Right atrium auricular region (tissue), 2 donors: ENCODE data around the gene PRSS1. TPM values are rescaled to one million over a fixed set of nuclear protein-coding genes. Genes with fewer than 3 reads are reported as not detected.
"Not testable (repeated sequence)": the region's sequence is repeated elsewhere in the genome, so short reads cannot be mapped to it uniquely, and the experiment has no call there.

Experiments
- DNase-seq: peaks from one replicate; pipeline ENCODE4 v3.0.0-alpha.2; 2019; ENCODE audit warnings: low spot score
- H3K27ac ChIP-seq, 2 donors: fragments of 200-600 bp; sonication (generic); 1 replicate in 1 of 2; 2 replicates in 1 of 2; pipeline ENCODE4 v1.5.1; 2016 to 2019
- H3K27me3 ChIP-seq, 2 donors: fragments of 200-600 bp; sonication (generic); one replicate each; pipeline versions ENCODE4 v1.5.1 to v1.6.0; 2017 to 2019
- H3K36me3 ChIP-seq: fragments of 200-600 bp; sonication (generic); one replicate; pipeline ENCODE4 v1.5.1; 2016
- H3K4me1 ChIP-seq, 2 donors: fragments of 200-600 bp; sonication (generic); one replicate each; pipeline versions ENCODE4 v1.5.1 to v1.6.0; 2017 to 2019
- H3K4me3 ChIP-seq, 2 donors: fragments of 200-600 bp; sonication (generic); 1 replicate in 1 of 2; 2 replicates in 1 of 2; pipeline ENCODE4 v1.5.1; 2017 to 2019; ENCODE audit warnings: mild to moderate bottlenecking in 1 of 2, moderate library complexity in 1 of 2
- H3K9me3 ChIP-seq, 2 donors: fragments of 200-600 bp; sonication (generic); one replicate each; pipeline ENCODE4 v1.5.1; 2019
- total RNA-seq, 2 donors: library from RNA; depleted of rRNA; stranded (reverse); fragments of >200 nt; gene quantifications; one replicate each; pipeline ENCODE4 v1.1.0, GENCODE V29; 2016
- TF ChIP-seq, protein P1 (sequence below), 2 donors: fragments of 200-600 bp; sonication (generic); IDR thresholded peaks; one replicate each; pipeline ENCODE4 v1.5.1; 2019; ENCODE audit warnings: antibody characterized with exemption in 2 of 2

PRSS1 gene
- total RNA-seq, 2 donors from 2014 or later = not detected

GRCh38 chr7:142752376-142753225 is 3.3 kb downstream of the PRSS1 start:
- no peak for DNase-seq
- Histone ChIP-seq H3K9me3 (no peaks in the 10 kb centered on the region), H3K27me3 (no peaks in the 10 kb centered on the region), H3K4me1 (no peaks in the 10 kb centered on the region), H3K27ac (no peak overlapping the region), H3K36me3 (no peaks in the 10 kb centered on the region), H3K4me3 (no peak overlapping the region)
- TF ChIP-seq, protein P1, sequence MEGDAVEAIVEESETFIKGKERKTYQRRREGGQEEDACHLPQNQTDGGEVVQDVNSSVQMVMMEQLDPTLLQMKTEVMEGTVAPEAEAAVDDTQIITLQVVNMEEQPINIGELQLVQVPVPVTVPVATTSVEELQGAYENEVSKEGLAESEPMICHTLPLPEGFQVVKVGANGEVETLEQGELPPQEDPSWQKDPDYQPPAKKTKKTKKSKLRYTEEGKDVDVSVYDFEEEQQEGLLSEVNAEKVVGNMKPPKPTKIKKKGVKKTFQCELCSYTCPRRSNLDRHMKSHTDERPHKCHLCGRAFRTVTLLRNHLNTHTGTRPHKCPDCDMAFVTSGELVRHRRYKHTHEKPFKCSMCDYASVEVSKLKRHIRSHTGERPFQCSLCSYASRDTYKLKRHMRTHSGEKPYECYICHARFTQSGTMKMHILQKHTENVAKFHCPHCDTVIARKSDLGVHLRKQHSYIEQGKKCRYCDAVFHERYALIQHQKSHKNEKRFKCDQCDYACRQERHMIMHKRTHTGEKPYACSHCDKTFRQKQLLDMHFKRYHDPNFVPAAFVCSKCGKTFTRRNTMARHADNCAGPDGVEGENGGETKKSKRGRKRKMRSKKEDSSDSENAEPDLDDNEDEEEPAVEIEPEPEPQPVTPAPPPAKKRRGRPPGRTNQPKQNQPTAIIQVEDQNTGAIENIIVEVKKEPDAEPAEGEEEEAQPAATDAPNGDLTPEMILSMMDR (IDR thresholded peaks at IDR 0.05) = no peak

DNA sequence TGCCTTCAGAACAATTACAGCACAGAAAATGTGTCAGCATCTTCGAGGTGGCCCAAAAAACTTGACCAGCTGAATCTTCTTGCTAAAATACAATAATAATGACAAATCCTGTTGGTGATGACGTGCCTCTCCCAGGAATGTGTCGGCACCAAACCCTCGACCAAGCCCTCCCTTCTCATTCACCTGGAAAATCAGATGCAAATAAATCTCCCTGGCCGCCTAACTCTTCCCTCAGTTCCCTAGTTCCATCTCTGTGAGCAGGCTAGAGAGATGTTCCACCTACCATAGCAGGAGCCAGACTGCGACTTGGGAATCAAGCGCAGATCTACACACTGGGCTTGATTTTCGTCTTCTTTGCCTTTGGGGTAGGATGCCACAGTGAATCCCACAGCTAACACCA is 4.1 kb downstream of the PRSS1 start:
- Histone ChIP-seq H3K9me3 (no peaks in the 10 kb centered on the region), H3K4me3 (no peak overlapping the region), H3K27me3 (no peaks in the 10 kb centered on the region), H3K36me3 (no peaks in the 10 kb centered on the region), H3K27ac (no peak overlapping the region), H3K4me1 (no peaks in the 10 kb centered on the region)
- DNase-seq = no peak
- TF ChIP-seq, protein P1 (IDR thresholded peaks at IDR 0.05) = no peak

DNA sequence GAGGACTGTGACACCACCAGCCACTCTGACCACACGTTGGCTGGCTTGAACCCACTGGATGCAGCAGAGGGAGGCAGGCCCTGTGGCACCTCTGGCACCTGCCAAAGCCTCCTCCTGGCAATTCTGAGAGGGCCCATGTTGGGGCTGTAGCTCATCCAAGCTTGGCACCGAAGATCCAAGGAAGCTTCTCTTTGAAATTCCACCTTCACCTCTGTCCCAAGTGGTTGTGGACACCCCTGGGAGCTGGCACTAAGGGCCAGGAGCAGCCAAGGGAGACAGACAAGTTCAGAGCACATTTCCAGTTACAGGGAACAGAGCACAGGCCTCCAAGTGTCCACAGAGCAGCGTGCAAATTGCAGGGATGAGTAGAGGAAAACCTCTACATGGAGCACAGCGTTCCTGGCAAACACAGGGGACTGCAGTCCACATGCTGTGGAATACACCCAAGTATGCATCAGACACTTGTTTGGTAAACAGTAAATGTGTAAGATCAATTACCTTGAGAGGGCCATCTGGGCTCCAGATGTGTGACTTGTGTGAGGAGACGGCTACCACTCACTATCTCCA is 4.7 kb downstream of the PRSS1 start:
- H3K9me3 ChIP-seq, H3K27ac ChIP-seq, H3K4me1 ChIP-seq, H3K36me3 ChIP-seq, H3K27me3 ChIP-seq, H3K4me3 ChIP-seq, DNase-seq: not testable (repeated sequence)

DNA sequence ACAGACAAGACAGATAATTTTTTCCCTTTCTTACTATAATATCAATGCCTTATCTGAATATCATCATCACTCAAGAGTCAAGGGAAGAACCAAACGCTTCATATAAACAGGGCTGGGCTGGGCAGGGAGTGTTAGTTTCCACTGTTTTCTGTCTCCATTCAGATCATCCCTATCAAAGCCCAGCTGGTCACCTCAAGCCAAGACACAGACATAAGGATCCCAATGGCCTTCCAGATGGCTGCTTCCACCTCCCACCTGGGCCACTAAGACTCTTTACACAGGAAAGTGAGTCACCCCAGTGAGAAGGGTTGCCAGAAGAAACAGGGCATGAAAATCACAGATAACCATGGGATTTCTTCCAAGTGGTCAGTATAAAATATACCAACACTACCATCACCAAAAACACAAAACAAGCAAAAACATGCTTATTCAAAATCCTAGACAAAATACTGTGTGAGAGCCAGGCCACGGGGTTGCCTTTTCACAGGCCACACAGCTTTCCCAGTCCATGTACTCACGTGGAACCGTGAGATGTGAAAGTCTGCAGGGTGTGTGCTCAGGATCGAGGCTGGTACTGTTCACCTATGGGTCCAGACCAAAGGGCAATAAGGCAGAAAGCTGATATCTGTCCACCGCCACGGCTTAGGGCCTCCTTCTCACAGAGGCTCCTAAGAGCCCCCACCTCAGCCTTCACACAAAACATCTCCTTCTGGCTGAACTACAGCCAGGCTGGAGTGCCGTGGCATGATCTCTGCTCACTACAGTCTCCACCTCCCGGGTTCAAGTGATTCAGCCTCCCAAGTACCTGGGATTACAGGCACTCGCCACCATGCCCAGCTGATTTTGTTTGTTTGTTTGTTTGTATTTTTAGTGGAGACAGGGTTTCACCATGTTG is 5.7 kb downstream of the PRSS1 start:
- no peaks in the 10 kb centered on the region for H3K9me3 ChIP-seq
- no peak overlapping the region for H3K4me3 ChIP-seq
- H3K36me3 ChIP-seq = no peaks in the 10 kb centered on the region
- no peaks in the 10 kb centered on the region for H3K27me3 ChIP-seq
- H3K4me1 ChIP-seq = no peaks in the 10 kb centered on the region
- H3K27ac ChIP-seq = no peak overlapping the region
- TF ChIP-seq, protein P1 (IDR thresholded peaks at IDR 0.05) = no peak
- DNase-seq = peak; percentile 7

DNA sequence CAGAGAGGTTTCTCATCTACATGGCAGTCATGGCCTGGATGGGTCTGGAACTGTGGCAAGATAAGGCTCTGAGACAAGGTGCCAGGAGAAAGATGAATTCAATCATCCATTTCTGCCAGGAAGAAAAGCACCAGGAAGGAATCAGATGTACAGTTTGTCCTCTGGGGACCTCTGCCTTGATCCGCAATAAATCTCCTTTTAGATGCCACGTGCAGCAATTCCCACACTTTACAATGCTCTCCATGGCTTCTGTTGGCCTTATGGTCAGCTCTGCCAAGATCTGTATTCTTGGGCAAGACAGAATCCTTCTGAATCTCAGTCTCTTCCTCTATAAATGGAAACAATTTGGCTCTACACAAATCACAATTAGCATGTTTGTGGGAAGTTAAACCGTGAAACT is 9.0 kb downstream of the PRSS1 start:
- not testable (repeated sequence) for H3K27ac ChIP-seq, H3K27me3 ChIP-seq, H3K4me3 ChIP-seq, H3K9me3 ChIP-seq, DNase-seq, H3K4me1 ChIP-seq, H3K36me3 ChIP-seq

DNA sequence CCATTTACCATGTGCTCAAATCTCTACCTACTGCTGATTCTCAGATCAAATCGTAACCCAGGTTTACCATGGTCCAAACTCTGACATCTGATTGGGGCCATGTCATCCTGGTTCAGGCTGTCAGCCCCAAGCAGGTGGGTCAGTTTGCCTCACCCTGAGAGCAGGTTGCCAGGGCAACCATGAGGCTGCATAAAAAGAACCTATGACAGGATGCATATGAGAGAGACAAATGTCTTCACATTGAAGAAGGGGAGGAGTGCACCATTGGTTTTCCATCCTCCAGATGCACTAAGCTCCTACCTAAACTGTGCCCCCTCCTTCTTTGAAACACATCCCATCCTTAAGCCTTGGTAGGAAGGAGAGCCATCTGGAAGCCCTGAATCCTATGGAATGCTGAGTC is 10.2 kb downstream of the PRSS1 start:
- no peaks in the 10 kb centered on the region for H3K9me3 ChIP-seq

More for the DNA sequence above, 10.2 kb downstream of the PRSS1 start:
- Histone ChIP-seq H3K4me3 (no peak overlapping the region), H3K27me3 (no peaks in the 10 kb centered on the region), H3K4me1 (no peaks in the 10 kb centered on the region), H3K27ac (no peak overlapping the region), H3K36me3 (no peaks in the 10 kb centered on the region)
- TF ChIP-seq, protein P1 (IDR thresholded peaks at IDR 0.05) = no peak
- DNase-seq = no peak
